Colon (tissue), 2 donors: ENCODE results near the gene SLC16A3.
"Not testable (repeated sequence)": the region's sequence is repeated elsewhere in the genome, so short reads cannot be mapped to it uniquely, and the experiment has no call there.

Source experiments
- FAIRE-seq: peaks from 2 replicates; lab custom pipeline; 2012; peaks lifted over from hg19 to GRCh38; lab: Jason Lieb, UNC
- donor health status: control.
- donor health status: control.

Gene SLC16A3

DNA sequence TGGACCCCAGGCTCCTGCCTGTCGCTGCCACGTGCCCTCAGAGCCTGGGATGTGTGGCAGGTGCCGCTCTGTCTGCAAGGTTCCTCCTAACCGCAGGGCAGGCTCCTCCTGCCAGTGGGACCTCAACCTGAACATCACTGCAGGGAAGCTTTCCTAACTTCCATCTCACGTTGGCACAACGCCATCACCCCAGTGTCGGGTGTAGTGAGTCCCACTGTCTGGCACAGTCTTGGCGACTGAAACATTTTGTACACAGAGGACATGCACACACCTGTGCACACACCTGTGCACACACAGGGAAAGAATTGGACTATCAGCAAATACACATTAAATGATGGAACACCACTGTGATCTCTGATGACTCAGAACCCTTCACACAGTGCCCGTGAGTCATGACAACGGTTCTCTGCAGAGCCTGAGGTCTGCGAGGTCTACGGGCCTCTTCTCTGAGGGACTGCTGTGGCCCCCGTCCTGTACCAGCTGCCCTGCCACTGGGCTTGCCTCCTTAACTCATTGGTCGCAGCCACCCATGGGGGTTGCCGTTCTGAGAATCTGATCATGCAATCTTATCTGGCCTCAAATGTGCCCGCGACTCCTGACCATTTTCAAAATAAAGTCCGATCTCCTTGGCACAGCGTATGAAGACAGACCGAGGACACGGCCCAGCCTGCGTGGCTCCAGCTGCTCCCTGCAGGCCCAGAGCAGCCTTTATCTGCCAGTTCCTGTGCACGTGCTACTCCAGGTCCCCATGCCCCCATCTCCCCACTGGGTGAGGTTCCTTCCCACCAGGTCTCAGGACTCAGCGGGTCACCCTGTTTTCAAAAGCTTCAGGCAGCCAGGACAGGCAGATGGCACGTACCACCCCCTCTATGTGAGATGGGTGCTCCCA, 23.8 kb upstream of the SLC16A3 start:
- FAIRE-seq, result no peak

DNA sequence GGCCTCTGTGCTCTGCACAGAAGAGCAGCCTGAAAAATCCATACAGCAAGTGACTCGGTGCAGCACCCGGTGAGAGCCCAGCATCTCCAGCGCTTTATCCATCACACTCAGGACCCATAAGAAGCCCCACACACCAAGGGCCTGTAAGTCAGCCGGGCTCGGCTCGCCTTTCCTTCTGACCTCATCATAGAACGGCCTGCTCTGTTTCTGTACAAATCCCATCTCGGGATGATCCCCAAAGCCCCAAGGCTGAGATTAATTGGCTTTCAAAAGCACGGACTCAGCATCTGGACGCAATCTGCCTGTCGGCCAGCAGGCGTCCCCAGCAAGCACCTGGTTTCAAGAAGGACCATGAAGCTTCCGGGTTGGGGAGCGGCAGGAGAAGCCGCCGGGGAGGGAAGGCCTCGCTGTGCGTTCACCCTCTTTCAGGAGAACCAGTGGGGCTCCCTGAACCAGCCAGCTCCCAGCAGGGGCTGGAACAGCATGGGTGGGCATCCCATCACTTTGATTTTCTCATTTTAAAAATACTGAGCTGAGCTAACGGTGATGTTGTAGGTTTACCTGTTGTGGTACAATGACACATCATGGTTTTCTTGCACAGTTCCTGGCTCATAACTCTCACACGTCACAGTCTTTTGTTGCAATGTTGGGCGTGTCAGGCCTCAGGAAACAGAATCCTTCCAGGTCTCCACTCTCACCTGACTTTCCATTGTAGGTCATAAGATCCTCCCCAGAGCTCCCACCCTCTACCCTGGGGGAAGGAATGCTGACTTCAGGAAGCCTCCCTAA, 22.9 kb upstream of the SLC16A3 start:
- no peak for FAIRE-seq

DNA sequence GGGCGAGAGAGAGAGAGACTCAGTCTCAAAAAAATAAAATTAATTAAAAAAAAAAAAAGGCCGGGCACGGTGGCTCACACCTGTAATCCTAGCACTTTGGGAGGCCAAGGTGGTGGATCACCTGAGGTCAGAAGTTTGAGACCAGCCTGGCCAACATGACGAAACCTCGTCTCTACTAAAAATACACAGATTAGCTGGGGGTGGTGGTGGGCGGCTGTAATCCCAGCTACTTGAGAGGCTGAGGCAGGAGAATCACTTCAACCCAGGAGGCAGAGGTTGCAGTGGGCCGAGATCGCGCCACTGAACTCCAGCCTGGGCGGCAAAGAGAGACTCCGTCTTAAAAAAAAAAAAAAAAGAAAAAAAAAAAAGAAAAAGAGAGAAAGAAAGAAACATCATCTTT, 18.2 kb upstream of the SLC16A3 start:
- FAIRE-seq, result not testable (repeated sequence)

DNA sequence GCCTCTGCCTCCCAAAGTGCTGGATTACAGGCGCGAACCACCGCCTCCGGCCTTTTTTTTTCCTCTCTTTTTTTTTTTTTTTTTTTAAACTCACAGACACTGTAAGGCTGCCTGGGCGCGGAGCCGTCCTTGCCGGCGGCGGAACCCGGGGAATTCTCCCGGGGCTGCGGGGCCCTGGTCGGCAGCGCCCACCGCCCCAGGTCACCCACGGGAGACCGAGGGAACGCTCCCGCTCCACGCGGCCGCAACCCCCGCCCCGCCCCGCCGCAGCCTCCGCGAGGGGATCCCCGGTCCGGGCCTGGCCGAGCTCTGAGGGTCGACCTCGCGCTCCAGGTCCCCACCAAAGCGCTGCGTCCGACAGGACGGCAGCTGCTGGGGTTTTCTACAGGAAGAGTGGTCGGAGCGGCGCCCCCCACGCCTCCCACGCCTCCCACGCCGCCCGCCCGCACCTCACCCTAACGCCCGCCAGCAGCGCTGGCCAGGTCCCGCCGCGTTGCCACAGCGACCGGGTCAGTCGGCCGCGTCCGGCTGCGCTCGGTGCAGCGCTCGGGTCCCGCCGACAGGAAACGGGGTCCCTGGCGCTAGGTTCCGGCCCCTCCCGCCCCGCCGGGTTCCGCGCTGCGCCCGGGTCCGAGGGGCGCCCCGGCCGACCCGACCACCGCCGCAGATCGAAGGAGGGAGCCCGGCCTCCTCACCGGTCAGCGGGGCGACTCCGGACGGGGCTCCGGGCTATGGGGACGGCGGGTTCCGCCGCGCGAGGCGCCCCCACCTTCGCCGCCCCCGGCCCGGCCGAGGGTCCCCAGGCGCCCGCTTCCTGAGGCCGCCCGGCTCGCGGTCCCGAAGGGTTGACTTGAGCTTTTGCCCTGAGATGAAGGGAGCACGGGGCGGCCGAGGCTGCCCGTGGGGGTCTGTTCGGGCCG, 16.3 kb upstream of the SLC16A3 start, which contains the start of gene CCDC57:
TSS of gene CCDC57 (minus strand) at position 512 of the 920 bp plus-strand sequence. CDS start 10,898 bp downstream, outside the sequence.
- no peak for FAIRE-seq

DNA sequence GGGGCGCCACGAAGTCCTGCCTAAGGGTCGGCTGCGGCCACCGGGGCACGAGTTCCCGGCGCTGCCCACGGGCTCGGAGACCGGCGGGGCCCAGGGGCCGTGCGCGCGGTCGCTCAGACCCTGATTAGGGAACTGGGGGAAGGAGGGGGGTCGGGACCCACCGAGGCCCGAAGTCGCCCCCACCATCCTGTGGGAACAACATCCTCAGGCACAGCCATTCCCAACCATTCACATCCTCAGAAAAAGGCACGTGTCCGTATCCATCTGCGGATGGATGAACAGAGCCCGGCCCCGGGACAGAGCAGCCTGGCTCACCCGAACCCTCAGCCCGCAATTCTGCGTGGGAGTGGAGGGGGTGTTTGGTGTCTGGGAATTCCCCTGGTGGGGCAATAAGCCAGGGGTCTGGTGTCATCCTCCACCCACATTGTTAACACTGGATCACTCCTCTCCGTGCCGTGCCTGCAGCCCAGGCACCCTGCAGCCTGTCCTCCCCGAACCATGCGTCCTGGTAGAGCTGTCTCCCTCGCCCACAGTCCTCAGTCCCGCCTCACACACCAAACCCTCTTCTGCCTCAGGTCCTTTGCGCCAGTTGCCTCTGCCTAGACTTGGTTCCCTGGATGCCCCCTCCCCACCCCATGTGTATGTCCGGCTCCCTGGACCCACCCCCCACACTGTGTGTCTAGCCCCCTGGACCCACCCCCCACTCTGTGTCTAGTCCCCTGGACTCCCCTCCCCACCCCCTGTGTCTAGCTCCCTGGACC, 15.4 kb upstream of the SLC16A3 start:
- FAIRE-seq, result no peak

DNA sequence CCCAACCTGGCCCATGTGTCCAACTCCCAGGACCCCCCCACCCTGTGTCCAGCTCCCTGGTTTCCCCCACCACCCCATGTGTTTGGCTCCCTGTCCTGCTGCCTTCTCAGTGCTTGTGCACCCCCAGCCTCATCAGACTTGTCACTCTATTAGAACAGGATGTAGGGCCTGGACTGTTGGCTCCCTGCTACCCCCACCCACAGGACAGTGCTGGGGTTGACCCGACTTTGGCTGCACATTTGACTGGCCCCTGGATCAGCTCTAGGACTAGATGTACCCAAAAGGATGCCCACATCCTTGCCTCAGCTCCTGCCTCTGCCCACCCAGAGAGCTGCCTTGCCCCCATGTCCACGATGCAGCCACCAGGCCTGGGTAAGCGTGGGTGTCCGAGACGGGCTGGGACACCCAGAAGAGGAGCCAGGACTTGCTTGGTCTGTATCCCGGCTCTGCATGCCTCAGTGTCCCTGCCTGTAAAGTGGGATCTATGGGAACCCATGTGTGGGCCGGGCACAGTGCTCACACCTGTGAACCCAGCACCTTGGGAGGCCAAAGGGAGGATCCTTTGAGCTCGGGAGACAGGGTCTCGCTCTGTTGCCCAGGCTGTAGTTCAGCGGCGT, 14.7 kb upstream of the SLC16A3 start:
- FAIRE-seq, result no peak

DNA sequence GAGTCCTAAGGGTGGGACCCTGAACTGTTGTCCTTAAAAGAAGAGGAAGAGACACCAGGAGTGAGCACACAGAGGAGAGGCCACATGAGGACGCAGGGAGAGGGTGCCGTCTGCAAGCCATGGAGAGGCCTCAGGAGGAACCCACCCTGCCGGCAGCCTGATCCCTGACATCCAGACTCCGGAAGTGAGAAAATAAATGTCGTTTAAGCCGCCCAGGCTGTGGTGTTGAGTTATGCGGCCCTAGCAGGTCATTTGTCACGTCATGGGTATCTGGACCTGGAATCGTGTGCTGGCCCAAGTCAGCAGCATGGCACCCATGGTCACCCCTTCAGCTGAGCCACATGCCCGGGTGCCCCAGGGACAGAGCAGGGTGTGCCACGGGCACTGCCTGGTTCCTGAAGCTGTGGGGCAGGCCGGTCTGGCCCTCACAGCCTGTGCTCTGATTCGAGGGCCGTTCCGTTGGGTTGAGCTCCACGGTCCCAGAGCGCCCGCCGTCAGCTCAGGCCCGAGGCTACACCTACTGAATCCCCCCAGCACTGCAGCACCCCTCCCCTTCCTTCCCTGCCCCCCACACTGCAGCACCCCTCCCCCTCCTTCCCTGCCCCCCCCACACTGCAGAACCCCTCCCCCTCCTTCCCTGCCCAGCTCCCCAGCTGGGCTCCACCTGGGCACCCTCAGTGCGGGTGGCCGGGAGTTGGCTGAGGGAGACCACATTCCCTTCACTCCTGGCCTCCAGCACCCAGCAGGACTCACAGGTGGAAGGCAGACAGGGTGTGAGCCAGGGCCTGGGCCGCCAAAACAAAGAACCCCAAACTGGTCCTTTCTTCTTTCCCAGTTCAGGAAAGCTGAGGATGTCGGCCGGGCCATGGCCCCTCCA, 13.5 kb upstream of the SLC16A3 start:
- FAIRE-seq, result no peak

DNA sequence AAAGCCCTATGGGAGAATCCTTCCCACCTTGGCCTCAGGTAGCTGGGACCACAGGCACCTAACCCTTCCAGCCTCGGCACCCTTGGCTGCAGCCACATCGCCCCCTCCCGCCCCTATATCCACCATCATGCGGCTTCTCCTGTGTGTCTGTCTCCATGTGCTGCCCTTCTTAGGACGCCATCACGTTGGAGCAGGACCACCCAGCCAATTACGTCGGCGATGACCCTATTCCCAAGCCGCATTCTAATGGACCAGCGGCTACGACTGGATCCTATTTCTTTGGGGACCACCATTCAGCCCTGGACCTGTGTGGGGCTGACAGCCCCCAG, 12.9 kb upstream of the SLC16A3 start:
- no peak for FAIRE-seq

DNA sequence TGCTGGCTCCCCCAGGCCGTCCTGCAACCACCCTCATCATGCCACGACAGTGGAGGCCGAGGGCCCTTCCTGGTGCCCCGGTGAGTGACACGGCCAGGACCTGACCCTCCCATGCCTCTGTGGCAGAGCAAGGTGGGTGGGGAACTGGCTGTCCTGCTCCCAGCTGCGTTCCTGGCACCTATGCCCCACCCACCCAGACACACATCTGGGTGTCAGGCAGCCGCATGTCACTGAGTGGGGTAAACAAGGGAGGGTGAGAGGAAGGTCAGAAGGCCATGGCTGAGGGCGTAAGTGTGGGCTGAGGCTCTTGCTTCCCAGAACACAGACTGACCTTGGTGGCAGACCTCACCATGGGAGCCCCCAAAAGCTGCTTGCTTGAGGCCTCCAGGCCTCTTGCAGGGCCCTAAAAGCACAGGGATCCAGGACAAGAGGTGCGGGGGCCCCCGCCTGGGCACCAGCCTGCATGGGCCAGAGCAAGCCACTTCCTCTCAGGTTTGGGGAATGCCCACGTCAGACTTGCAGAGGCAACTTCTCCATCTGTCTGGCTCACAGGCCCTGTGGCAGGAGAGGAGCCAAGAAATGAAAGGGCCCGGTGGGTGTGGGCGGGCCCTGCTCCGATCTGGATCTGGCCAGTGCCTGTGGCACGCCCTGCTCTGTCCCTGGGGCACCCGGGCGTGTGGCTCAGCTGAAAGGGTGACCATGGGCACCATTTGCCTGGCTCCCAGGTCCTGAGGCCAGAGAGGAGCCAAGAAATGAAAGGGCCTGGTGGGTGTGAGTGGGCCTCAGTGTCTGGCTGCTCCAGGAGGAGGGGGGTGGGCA, 12.3 kb upstream of the SLC16A3 start:
- FAIRE-seq, result no peak

DNA sequence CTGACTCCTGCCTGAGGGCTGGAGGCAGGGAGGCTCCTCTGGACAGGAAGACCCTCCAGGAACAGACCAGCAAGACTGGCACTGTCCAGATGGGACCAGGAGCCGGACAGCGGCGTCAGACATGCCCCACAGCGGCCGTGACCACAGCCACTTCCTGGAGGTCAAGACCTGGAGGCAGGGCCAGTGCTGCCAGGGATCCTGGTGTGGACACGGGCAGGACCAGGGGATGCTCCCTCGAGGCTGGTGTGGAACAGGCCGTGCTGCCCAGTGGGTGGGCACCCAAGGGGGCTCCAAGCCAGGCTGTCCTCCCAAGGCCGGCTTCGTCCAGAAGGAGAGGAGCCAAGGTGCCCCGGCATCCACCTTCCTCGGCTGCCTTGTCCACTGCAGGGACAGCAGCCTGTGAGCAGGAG, 11.7 kb upstream of the SLC16A3 start:
- no peak for FAIRE-seq

DNA sequence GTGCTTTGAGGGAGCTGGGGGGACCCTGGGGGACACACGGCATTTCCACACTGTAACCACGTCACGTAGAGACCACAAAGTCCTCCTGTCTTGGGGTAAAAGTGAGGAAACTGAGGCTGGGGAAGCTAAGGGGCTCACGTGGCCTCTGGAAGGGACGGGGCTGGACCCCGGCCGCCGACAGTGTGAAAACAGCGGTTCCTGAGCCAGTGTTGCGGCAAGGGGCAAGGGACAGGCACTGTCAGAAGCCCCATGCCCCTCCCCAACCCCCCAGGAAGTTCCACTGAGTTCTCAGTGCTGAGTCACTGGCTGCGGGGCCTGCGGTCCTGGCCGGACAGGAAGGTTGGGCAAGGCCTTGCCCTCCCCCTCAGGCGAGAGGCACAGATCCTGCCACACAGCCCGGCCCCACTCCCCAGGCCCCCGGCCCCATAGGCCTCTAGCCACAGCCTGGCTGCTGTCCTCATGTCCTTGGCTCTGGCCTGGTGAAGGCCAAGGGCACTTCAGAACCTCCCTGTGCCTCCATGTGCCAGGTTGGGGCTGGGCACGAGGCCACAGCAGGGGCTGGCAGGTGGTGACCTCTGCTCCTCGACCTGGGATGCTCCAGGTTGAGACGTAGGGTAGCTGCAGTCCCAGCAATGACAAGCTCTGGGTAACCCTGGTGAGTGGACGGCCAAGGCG, 11.2 kb upstream of the SLC16A3 start:
- FAIRE-seq, result no peak

DNA sequence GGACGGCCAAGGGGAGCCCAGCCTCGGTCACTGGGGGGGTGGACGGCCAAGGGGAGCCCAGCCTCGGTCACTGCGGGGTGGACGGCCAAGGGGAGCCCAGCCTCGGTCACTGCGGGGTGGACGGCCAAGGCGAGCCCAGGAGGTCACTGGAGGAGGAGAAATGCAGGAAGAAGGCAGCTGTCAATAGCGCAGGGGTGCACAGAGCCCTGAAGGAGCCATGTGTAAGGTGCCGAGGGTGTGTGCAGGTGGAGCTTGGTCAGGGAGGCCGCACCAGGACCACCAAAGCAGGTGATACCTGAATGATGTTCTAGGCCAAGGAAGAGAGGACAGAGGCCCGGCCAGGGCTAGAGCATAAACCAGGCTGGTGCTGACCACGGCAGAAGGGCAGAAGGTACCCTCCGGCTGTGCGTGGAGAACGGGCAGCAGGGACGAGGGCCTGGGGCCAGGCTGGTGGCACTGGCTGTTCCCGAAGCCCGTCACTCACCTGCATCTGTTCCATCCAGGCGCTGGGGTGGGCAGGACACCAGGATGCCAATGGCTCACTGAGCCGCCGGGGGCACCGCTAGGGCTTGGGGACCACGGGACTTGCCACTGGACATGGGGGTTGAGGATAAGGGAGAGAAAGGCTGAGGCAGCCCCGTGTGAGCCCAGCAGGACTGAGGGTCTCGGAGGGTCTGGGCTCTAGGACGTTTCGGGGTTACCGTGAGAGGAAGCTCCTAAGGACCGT, 10.3 kb upstream of the SLC16A3 start:
- FAIRE-seq, result no peak

DNA sequence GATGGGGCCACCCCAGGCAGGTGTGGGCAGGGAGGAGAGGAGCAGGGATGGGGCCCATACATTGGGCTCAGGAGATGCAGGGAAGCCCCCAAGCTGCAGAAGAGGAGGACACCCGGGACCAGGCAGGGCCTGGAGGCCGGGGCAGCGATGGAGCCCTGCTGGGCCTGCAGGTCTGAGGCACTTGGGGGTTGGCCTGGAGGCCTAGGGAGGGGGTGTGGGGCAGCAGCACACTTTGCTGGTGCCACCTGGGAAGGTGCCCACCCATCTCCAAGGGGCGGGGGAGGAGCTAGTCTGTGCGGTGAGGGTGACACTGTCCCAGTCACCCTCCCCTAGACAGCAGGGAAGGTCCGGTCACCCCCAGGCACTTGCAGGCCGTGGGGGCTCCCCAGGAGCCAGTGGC, 9.8 kb upstream of the SLC16A3 start:
- no peak for FAIRE-seq

DNA sequence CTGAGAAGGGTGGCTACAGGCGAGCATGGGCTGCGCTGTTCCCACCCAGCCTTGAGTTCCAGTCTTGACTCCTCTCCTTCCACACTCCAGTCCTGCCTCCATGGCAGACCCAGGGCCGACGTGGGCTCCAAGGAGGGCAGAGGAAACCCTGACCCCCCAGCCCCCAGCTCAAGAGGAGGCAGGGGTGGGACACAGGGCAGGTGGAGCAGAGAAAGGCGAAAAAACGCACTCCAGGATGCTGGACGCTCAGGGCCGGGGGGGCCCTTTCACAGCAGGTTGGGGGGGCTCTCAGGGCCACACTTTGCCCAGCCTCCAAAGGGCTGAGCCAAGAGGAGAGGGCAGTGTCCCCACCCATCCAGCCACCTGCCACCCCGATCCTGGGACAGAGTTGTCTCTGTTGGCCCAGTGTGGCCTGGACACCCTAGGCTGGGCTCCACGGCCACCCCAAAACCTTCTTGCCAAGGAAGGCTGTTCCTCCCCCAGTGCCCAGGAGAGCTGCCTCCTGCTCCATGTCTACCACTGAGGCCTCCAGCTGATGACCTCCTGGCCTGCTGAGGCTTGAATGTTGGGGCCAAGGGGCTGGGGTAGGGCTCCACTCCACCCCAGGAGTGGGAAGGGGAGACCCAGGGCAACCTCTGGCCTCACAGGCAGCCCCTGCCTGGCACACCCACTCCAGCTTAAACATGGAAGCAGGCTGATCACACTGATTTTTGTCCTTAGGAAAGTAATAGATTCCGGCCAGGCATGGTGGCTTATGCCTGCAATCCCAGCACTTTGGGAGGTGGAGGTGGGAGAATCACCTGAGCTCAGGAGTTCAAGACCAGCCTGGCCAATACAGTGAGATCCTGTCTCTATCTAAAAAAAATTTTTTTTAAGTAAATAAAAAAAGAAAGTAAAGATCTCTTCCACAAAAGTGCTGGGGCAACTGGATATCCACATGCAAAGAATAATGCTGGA, 8.8 kb upstream of the SLC16A3 start:
- no peak for FAIRE-seq

DNA sequence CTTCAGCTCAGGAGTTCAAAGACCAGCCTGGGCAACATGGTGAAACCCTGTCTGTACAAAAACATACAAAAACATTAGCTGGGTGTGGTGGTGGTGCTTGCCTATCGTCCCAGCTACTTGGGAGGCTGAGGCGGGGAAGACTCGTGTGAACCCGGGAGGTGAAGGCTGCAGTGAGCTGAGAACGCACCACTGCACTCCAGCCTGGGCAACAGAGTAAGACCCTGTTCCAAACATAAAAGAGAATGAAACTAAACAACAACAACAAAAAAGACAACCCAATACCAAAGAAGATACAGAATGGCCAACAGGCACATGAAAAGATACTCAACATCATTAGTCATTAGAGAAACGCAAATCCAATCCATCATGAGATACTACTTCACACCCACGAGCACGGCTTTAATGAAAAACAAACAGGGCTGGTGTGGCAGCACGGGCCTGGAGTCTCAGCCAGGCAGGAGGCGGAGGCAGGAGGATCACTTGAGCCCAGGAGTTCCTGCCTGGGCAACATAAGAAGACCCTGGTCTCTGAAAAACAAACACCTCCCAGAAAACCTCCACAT, 7.4 kb upstream of the SLC16A3 start:
- no peak for FAIRE-seq

DNA sequence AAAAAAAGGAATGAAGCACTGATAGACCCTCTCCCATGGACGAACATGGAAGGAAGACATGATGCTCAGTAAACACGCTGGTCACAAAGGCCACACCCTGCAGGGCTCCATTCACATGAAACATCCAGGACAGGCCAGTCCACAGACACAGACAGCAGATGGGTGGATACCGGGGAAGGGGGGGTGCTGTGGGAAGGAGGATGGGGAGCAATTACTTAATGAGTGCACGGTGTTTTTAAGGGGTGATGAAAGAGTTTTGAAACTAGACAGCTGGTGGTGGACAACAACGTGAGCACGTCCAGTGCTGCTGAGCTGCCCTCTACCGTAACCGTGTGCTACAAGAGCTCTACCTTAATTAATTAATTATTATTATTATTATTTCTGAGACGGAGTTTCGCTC, 6.0 kb upstream of the SLC16A3 start:
- no peak for FAIRE-seq
